HCT116 (cell line): ENCODE data around the gene MPI.

Source experiments
- CEBPB ChIP-seq: IDR thresholded peaks from 2 replicates; pipeline ENCODE4 v1.6.1; 2012; ENCODE audit warnings: low read depth
- EZH2 ChIP-seq: fragments of 200-600 bp; sonication (generic); IDR thresholded peaks from 2 replicates; pipeline ENCODE4 v1.6.1; 2017; ENCODE audit warnings: antibody characterized with exemption, mixed run types
- POLR2A ChIP-seq: IDR thresholded peaks from 2 replicates; pipeline ENCODE4 v1.7.0; 2011; ENCODE audit warnings: borderline replicate concordance; ENCODE audit not compliant: insufficient read depth, insufficient read length; ENCODE audit errors: extremely low read depth
- SIN3A ChIP-seq: IDR thresholded peaks from 2 replicates; pipeline ENCODE4 v1.6.1; 2012; ENCODE audit warnings: low read depth
- SP1 ChIP-seq: IDR thresholded peaks from 2 replicates; pipeline ENCODE4 v1.6.1; 2012; ENCODE audit warnings: low read depth
- ZBTB33 ChIP-seq: IDR thresholded peaks from 2 replicates; pipeline ENCODE4 v1.6.1; 2011; ENCODE audit warnings: mild to moderate bottlenecking, low read length, moderate library complexity; ENCODE audit not compliant: insufficient replicate concordance; ENCODE audit errors: extremely low read depth
- ZNF274 ChIP-seq: fragments of 200-500 bp; sonication (Bioruptor generic); IDR thresholded peaks from 2 replicates; pipeline ENCODE4 v1.6.1; 2014; ENCODE audit warnings: mild to moderate bottlenecking, low read depth, low read length, inconsistent platforms
- TF ChIP-seq, protein P1 (sequence below), 3 experiments: fragments of 200-600 bp in 1 of 3; sonication (generic) in 1 of 3; IDR thresholded peaks in 2 of 3; conservative IDR thresholded peaks in 1 of 3; 2 replicates each; pipeline ENCODE4 v1.5.1; 2012 to 2017; ENCODE audit warnings: low read depth in 2 of 3, low read length in 2 of 3, antibody characterized with exemption in 1 of 3, borderline replicate concordance in 1 of 3, control low read depth in 1 of 3, mild to moderate bottlenecking in 1 of 3, mixed read lengths in 1 of 3, mixed run types in 1 of 3, moderate library complexity in 1 of 3; ENCODE audit not compliant: insufficient read depth in 1 of 3
- TF ChIP-seq, protein P2 (sequence below): IDR thresholded peaks from 2 replicates; pipeline ENCODE4 v1.6.1; 2012; ENCODE audit warnings: low read depth

GRCh38 chr15:74884428-74885223 lies 5.2 kb upstream of the MPI start:
- TF ChIP-seq ZBTB33 = no peak
- no peak for TF ChIP-seq CEBPB
- TF ChIP-seq, protein P1, sequence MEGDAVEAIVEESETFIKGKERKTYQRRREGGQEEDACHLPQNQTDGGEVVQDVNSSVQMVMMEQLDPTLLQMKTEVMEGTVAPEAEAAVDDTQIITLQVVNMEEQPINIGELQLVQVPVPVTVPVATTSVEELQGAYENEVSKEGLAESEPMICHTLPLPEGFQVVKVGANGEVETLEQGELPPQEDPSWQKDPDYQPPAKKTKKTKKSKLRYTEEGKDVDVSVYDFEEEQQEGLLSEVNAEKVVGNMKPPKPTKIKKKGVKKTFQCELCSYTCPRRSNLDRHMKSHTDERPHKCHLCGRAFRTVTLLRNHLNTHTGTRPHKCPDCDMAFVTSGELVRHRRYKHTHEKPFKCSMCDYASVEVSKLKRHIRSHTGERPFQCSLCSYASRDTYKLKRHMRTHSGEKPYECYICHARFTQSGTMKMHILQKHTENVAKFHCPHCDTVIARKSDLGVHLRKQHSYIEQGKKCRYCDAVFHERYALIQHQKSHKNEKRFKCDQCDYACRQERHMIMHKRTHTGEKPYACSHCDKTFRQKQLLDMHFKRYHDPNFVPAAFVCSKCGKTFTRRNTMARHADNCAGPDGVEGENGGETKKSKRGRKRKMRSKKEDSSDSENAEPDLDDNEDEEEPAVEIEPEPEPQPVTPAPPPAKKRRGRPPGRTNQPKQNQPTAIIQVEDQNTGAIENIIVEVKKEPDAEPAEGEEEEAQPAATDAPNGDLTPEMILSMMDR (IDR thresholded peaks at IDR 0.05 in 2 of 3, conservative IDR thresholded peaks at IDR 0.05 in 1 of 3; ENCODE audit: borderline replicate concordance in 1 of 3, insufficient read depth in 1 of 3, low read depth in 2 of 3, low read length in 2 of 3) = no peak
- no peak for TF ChIP-seq POLR2A
- TF ChIP-seq EZH2 = no peak
- TF ChIP-seq, protein P2, sequence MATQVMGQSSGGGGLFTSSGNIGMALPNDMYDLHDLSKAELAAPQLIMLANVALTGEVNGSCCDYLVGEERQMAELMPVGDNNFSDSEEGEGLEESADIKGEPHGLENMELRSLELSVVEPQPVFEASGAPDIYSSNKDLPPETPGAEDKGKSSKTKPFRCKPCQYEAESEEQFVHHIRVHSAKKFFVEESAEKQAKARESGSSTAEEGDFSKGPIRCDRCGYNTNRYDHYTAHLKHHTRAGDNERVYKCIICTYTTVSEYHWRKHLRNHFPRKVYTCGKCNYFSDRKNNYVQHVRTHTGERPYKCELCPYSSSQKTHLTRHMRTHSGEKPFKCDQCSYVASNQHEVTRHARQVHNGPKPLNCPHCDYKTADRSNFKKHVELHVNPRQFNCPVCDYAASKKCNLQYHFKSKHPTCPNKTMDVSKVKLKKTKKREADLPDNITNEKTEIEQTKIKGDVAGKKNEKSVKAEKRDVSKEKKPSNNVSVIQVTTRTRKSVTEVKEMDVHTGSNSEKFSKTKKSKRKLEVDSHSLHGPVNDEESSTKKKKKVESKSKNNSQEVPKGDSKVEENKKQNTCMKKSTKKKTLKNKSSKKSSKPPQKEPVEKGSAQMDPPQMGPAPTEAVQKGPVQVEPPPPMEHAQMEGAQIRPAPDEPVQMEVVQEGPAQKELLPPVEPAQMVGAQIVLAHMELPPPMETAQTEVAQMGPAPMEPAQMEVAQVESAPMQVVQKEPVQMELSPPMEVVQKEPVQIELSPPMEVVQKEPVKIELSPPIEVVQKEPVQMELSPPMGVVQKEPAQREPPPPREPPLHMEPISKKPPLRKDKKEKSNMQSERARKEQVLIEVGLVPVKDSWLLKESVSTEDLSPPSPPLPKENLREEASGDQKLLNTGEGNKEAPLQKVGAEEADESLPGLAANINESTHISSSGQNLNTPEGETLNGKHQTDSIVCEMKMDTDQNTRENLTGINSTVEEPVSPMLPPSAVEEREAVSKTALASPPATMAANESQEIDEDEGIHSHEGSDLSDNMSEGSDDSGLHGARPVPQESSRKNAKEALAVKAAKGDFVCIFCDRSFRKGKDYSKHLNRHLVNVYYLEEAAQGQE = no peak
- TF ChIP-seq SIN3A = no peak
- TF ChIP-seq SP1 = no peak
- no peak for TF ChIP-seq ZNF274
